GM12891 (cell line): ENCODE data around the gene ALOX12B.

Experiments used
- DNase-seq: peaks from one replicate; pipeline ENCODE4 v3.0.0; 2011; ENCODE audit warnings: low spot score; ENCODE audit not compliant: insufficient read length
- FAIRE-seq: peaks from 2 replicates; lab custom pipeline; 2011; peaks lifted over from hg19 to GRCh38; lab: Jason Lieb, UNC
- PAX5 ChIP-seq: IDR thresholded peaks from 2 replicates; pipeline ENCODE4 v1.6.1; 2011; ENCODE audit warnings: low read length, moderate library complexity, mild to moderate bottlenecking; ENCODE audit not compliant: insufficient read depth, severe bottlenecking
- POLR2A ChIP-seq: IDR thresholded peaks from 2 replicates; pipeline ENCODE4 v1.6.1; 2011; ENCODE audit warnings: low read depth, low read length, control low read depth
- POLR2AphosphoS5 ChIP-seq: IDR thresholded peaks from 2 replicates; pipeline ENCODE4 v1.6.1; 2011; ENCODE audit warnings: low read depth, low read length, control low read depth
- POU2F2 ChIP-seq: IDR thresholded peaks from 2 replicates; pipeline ENCODE4 v1.6.1; 2011; ENCODE audit warnings: low read depth, mild to moderate bottlenecking, control low read depth, low read length, moderate library complexity
- SPI1 ChIP-seq: IDR thresholded peaks from 2 replicates; pipeline ENCODE4 v1.6.1; 2011; ENCODE audit warnings: low read depth, low read length, control low read depth
- TAF1 ChIP-seq: IDR thresholded peaks from 2 replicates; pipeline ENCODE4 v1.6.1; 2011; ENCODE audit warnings: low read depth, low read length, control low read depth

Gene ALOX12B

GRCh38 chr17:8056232-8056975 is 31.1 kb downstream of the ALOX12B start:
- TF ChIP-seq TAF1 (no peak), POLR2AphosphoS5 (no peak), POLR2A (no peak), SPI1 (0 out of 2 replicates have a peak, but pooled peaks have one; percentile 22), PAX5 (peak; percentile 14), POU2F2 (no peak)
- FAIRE-seq (peak; percentile 79), DNase-seq (no peak)

GRCh38 chr17:8055851-8056231 is 31.7 kb downstream of the ALOX12B start:
- no peak for TF ChIP-seq SPI1
- TF ChIP-seq POLR2AphosphoS5, result no peak
- TF ChIP-seq POU2F2, result no peak
- TF ChIP-seq TAF1, result no peak
- DNase-seq, result no peak
- no peak for FAIRE-seq

GRCh38 chr17:8053600-8053999 is 33.9 kb downstream of the ALOX12B start:
- DNase-seq (no peak), FAIRE-seq (no peak)
- TF ChIP-seq POLR2A (no peak), PAX5 (no peak), POU2F2 (no peak), POLR2AphosphoS5 (no peak), TAF1 (no peak), SPI1 (no peak)

- no peak for FAIRE-seq
- TF ChIP-seq TAF1 (no peak), SPI1 (no peak), POU2F2 (no peak), PAX5 (no peak), POLR2AphosphoS5 (no peak), POLR2A (no peak)
- no peak for DNase-seq
These were observed 35.0 kb downstream of the ALOX12B start for GRCh38 chr17:8052256-8053252.

GRCh38 chr17:8051831-8052230 is 35.7 kb downstream of the ALOX12B start:
- DNase-seq (no peak), FAIRE-seq (no peak)
- no peak for TF ChIP-seq POLR2A
- TF ChIP-seq POU2F2, result no peak

GRCh38 chr17:8048736-8049135 is 38.8 kb downstream of the ALOX12B start:
- FAIRE-seq (no peak), DNase-seq (no peak)
- TF ChIP-seq POU2F2 (no peak), POLR2AphosphoS5 (no peak), POLR2A (no peak), TAF1 (no peak), PAX5 (no peak), SPI1 (no peak)

GRCh38 chr17:8048236-8048635 is 39.3 kb downstream of the ALOX12B start:
- no peak for DNase-seq
- TF ChIP-seq SPI1 (no peak), POLR2A (no peak), POU2F2 (no peak), TAF1 (no peak), PAX5 (no peak), POLR2AphosphoS5 (no peak)
- FAIRE-seq, result no peak

GRCh38 chr17:8047769-8048110 is 39.8 kb downstream of the ALOX12B start:
- no peak for FAIRE-seq
- no peak for DNase-seq
- TF ChIP-seq TAF1, result no peak

GRCh38 chr17:8046929-8047768 is 40.4 kb downstream of the ALOX12B start:
- DNase-seq (no peak), FAIRE-seq (no peak)
- TF ChIP-seq PAX5, result no peak
- no peak for TF ChIP-seq POU2F2
